IPS-18c (cell line): Measurements from ENCODE around the gene ZNF365.

Source experiments
- H3K4me3 ChIP-seq: 2 replicates; pipeline ENCODE4 v1.7.0; 2013; ENCODE audit warnings: low read depth, mild to moderate bottlenecking, low read length, moderate library complexity; ENCODE audit not compliant: insufficient read depth
- H3K9me3 ChIP-seq: one replicate; pipeline ENCODE4 v1.6.1; 2013; ENCODE audit warnings: mild to moderate bottlenecking, low read length, moderate library complexity; ENCODE audit not compliant: control insufficient read depth, insufficient read depth

Gene ZNF365

GRCh38 chr10:62442894-62443669 is 68.9 kb downstream of the ZNF365 start:
- H3K9me3 ChIP-seq: no peaks in the 10 kb centered on the region
- H3K4me3 ChIP-seq: no peak overlapping the region

- H3K4me3 ChIP-seq: no peak overlapping the region
Observed at GRCh38 chr10:62443866-62444265, 69.7 kb downstream of the ZNF365 start.

DNA sequence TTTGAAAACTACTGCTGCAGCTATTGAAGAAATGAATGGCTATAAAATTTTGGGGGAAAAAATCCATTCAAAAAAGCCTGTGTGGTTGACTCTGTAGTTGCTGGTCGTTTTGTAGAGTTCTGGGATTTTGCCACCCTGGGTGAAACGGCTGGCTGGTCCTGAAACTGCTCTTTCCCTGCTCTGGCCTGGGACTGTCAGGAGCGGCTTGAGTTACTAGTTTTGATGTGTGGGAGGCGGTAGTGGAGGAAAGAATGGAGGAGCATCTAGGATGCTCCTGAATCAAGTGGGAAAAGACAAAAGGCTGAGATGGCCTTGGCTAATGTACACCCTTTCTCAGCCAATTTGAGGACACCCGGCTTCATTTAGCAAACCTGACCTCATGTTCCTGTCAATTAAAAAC is 72.5 kb downstream of the ZNF365 start:
- H3K9me3 ChIP-seq: no peaks in the 10 kb centered on the region
- no peak overlapping the region for H3K4me3 ChIP-seq

More at GRCh38 chr10:62443866-62444265, 69.7 kb downstream of the ZNF365 start:
- no peaks in the 10 kb centered on the region for H3K9me3 ChIP-seq

GRCh38 chr10:62450912-62451610 is 76.9 kb downstream of the ZNF365 start:
- Histone ChIP-seq H3K9me3 (no peaks in the 10 kb centered on the region), H3K4me3 (no peak overlapping the region)

DNA sequence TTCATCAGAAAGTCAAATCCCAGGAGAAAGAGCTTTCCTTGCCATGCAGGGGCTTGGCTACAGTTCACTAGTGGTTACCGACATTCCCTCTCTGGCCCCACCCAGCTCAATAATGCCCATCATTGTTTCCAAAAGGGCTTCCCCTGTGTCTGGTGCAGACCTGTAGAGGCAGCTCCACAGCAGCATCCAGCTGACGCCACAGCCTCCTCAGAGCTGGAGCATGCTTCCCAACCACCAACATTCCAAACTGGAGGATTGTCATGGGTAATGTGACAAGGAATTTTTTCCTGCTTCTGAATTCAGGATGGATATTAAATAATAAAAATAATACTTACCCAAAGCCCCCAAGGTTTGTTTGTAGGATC is 77.4 kb downstream of the ZNF365 start:
- Histone ChIP-seq H3K9me3 (no peaks in the 10 kb centered on the region), H3K4me3 (no peak overlapping the region)
